Endothelial cell of hepatic sinusoid (primary cell): ENCODE measurements around the gene CPT1B.

Source experiments
- in situ Hi-C: cut with HindIII; loops from 2 replicates; pipeline ENCODE4 v1.10.0; 2017; ENCODE audit warnings: low sequenced_read_pairs

CPT1B gene

GRCh38 chr22:50530877-50531545, 47.2 kb downstream of the CPT1B start:
- in situ Hi-C loops: no loop called here

DNA sequence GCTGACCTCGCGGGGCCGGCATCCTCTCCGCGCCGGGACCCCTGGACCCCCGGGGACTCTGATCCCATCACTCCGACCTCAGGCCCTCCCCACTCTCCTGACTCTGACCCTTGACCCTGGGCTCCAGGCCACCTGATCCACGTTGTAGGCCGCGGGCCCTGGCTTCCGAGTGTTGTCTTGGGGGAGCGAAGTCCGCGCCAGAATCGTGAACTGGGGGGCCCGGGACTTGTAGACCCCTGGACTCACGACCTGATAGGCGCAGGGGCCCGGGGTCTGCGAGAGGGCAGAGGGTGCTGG, 47.7 kb downstream of the CPT1B start:
- in situ Hi-C loops: no loop called here

DNA sequence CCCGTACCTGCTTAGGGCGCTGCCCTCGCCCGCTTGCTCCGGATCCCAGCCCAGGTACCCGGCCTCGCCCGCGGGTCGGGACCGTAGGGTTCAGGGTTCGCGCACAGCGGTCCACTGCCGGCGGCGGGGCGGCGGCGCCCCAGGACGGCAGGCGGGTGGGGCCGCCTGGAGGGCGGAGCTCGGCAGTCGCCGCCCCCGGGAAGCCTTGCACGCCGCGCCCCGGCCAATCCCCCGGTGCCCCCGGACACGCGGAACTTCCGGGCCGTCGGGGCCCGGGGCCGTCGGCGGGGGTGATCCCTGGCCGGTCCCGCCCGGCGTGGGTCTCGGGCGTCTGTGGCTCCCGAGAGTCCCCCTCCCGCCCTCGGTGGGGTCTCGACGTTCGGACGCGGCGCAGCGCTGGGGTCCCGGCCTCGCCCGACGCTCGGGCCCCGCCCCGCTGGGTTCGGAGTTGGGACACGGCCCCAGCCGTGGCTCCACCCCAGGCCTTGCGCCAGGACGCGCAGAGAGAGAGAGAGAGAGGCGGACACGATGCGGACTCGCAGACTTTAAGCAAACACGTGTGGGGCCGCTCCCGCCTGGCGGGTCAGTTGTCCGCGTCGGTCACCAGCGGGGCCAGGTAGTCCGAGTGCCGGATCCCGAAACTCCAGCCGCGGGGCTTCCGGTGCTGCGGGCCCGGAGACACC, 48.2 kb downstream of the CPT1B start, which contains the start of gene TYMP:
Gene TYMP, minus strand, starts transcription at position 116 of the 683 bp plus-strand sequence. CDS start 303 bp downstream, outside the sequence.
- in situ Hi-C loops: no loop called here

DNA sequence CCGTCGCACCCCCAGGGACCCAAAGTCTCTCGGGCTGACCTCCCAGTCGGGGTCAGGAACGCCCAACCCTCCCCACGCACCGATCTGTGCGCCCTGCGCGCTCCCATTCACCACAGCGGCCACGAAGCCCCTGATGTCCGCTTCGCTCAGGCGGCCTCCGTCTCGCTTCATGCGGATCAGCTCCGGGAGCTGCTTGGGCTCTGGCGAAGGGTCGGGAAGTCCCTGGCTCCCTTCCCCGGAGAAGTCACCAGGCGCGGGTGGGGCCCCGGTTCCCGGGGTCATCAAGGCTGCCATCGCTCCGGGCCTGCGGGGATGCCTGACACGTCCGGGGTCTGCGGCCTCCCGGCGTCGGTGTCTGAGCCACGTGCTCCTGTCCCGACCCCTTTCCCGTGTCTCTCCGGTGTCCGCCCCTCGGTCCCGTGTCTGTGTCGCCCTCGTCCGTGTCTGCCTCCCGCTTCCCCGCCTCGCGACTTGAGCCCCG, 48.8 kb downstream of the CPT1B start:
- in situ Hi-C loops: no loop called here

GRCh38 chr22:50528682-50529415, 49.4 kb downstream of the CPT1B start:
- in situ Hi-C loops: no loop called here

GRCh38 chr22:50527921-50528681, 50.1 kb downstream of the CPT1B start:
- in situ Hi-C loops: no loop called here

DNA sequence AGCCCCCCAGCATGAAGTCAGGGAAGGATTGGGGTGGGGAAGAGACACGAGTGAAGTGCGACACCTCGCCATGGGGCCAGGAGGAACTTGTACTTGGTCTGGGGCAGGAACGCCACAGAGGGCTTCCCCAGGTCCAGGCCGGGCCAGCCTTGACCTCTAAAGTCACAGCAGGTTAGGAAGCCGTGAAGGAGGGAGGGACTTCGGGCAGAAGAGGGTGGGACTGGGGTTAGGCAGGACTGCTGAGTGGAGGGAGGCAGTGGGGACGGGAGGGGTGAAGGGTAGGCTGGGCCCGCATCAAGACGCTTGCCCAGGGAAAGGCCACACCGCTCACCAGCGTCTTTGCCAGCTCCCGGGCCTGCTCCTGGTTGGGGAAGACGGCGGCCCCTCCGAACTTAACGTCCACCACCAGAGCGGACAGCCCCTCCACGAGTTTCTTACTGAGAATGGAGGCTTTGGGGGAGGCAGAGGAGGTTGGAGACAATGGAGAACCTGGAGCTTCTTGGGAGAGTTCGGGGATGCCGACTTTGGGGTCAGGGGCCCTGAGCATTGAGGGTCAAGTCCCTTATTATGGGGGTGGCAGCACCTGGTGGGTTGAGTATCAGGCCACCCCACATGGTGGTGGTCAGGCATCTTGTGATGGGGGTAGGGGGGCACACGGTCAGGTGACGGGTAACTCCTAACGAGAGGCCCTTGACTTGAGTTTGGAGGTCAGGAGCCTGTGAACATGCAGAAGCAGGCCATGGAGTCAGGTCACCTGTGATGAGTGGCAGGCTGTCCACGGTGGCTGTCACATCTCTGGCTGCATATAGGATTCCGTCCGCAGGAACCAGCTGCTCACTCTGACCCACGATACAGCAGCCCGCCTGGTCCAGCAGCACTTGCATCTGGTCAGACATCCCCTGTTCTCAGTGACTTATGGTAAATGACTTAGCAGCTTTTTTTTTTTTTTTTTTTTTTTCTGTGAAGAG, 51.1 kb downstream of the CPT1B start:
- in situ Hi-C loops: no loop called here

DNA sequence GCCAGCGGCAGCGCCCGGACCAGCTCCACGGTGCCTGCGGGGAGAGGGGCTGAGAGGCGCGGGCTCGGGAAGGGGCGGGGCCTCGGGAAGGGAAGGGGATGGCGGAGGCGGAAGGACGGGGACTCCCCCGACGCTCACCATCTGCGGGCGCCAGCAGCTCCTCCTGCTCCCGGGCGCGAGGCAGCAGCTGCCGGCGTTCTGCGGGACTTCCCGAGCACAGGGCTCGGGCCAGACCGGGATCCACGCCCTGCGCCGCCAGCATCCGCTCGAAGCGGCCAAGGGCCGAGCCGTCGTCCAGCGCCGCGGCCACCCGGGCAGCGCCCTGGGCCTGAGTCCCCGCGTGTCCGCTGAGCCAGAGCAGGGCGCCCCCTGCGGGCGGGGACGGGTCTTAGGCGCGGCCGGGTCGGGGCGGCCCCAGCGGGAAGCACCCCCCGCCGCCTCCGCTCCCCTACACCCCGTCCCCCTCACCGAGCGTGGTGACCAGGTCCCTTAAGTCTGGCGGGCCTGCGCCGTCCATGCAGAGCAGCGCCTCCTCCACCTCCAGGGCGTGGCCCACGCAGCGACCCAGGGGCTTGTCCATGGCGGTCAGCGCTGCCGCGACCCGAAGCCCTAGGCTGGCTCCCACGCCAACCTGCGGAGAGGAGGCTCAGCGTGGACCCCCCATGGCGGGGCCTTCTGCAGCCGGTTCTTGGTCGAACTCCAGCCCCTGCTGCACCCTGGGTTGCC, 52.0 kb downstream of the CPT1B start:
- in situ Hi-C loops: no loop called here

DNA sequence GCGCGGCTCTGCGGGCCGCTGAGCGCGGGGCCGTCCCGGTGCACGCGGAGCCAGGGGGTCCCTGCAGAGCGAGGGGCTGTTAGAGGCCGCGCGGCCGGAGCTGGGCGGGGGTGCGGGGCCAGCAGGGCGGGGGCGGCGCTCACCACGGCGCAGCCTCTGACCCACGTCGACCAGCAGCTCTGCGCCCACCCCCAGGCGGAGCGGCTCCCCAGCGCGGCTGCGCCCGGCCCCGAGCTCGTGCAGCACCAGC, 52.4 kb downstream of the CPT1B start:
- in situ Hi-C loops: no loop called here

DNA sequence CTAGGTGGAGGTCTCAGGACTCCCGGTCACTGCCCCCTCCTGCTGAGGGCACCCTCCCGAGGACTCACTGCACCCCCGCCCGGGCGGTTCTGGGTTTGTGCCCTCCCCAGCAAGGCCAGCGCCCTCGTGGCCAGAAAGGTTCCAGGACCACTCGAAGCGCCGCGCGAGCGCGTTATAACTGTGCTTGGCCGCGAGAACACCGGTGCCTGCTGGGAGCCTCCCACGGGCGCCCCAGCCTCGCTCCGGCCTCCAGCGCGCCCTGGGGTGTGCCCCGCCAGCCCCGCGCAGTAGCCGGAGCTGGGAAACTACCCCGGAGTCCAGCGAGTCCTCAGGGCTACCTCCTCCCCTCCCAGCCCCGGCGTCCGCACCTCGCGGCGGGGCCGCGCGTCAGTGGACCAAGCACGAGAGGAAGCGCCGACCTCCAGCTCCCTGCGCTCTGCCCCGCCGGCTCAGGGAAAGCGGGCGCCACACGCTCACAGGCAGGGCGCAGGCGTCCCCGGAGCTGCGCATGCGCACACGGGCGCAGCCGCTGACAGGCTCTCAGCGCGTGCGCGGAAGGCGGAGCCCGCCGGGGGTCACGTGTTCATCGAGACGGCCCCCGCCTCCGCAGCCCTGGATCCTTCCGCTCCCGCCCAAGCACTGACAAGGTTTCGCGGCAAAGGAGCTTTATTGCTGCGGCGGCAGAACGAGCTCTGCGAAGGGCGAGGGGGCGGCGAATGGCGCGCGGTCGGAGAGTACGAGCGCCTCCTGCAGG, 52.9 kb downstream of the CPT1B start, which contains the start of gene SCO2:
Gene SCO2, minus strand, starts transcription at position 495 of the 754 bp plus-strand sequence. CDS start 1,187 bp downstream, outside the sequence.
- in situ Hi-C loops: no loop called here

GRCh38 chr22:50524676-50525103, 53.5 kb downstream of the CPT1B start:
- in situ Hi-C loops: no loop called here

DNA sequence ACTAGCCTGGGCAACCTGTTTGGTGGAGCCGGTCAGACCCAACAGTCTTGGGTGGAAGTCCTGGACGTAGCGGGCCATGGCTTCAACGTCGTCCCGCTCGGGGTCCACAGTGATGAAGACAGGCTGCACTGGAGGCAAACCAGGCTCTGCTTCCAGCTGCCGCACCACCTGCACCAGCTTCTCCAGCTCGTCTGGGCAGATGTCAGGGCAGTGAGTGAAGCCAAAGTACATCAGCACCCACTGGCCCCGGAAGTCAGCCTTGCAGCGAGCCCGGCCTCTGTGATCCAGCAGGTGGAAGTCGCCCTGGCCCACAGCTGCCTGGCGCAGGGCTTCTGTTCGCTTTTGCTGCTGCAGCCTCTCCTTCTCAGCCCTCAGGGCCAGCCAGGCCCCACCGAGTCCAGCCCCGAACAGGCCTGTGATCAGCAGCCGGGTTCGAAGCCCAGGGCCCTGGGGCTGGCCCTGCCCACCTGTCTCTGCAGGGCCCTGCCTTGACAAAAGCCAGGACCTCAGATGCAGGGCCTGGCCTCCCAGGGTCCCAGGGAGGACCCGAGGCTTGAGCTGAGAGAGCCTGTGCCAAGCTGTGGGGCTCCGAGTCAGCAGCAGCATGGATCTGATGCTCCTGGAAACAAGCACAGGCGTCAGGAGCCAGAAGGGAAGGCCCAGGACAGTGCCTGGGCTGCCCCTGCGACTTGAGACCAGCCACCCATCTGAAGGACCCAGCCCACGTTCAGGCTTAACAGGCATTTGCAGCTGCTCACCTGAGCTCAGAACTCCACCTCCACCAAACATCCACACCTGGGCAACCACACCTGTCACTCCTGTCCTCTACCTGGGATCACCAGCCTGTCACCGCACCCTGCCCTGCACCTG, 54.2 kb downstream of the CPT1B start:
- in situ Hi-C loops: no loop called here

DNA sequence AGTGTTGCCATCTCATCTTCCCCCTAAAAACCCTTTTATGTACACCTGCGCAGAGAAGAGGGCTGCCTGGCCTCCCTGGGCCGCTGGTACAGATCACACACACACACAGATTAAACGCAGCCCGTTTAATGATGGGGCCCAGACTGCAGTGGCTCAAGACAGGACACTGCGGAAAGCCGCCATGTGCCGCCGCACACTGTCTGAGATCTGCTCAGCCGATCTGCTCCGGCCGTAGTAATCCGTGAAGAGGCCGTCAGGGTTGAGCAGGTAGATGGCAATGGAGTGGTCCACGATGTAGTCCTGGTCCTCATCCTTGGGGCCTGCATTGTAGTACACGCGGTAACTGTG, 54.8 kb downstream of the CPT1B start:
- in situ Hi-C loops: no loop called here

GRCh38 chr22:50522806-50523438, 55.3 kb downstream of the CPT1B start:
- in situ Hi-C loops: no loop called here

GRCh38 chr22:50522208-50522805, 55.9 kb downstream of the CPT1B start:
- in situ Hi-C loops: no loop called here

- in situ Hi-C loops: no loop called here
These were observed 56.5 kb downstream of the CPT1B start for GRCh38 chr22:50521710-50522109.

DNA sequence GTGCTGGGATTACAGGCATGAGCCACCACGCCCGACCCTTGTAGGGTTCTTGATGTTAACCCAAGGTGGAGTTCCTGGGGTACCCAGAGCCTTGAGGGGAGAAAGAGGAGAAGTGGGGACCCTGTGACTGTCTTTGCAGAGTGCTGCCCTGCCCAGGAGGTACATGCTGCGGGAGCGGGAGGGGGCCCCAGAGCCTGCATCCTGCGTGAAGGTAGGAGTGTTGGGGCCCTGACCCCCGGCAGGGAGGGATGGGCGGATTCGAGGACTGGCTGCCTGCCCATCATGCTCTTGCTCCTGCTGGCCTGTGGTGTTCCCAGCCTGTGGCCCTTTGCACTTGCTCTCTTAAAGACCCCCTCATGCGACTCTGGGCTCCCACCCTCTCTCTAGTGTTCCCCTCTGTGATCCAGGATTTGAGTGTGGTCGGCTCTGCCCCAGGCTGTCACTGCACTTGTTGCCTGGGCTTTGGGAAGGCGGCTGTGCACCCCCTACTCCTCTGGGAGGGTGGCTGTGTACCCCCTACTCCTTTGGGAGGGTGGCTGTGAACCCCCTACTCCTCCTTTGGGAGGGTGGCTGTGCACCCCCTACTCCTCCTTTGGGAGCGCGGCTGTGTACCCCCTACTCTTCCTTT, 57.3 kb downstream of the CPT1B start:
- in situ Hi-C loops: no loop called here
